Measurements from ENCODE around the gene SNTA1. TPM values are rescaled to one million over a fixed set of nuclear protein-coding genes. Genes with fewer than 3 reads are reported as not detected.
"Not testable (repeated sequence)": the region's sequence is repeated elsewhere in the genome, so short reads cannot be mapped to it uniquely, and the experiment has no call there.

The SNTA1 gene
- total RNA-seq, 4 donors from 2014 or later: 44.1 to 120 (median 95.6) TPM

- no peaks in the 10 kb centered on the region for H3K36me3 ChIP-seq
- WGBS, 2 donors: 72 to 75% methylated on average over 7 of the region's 7 CpGs
- H3K27ac ChIP-seq: peak overlapping the region in 3 of 4 donors; percentile 23 to 93 (median 83)
- TF ChIP-seq CTCF (IDR thresholded peaks at IDR 0.05) (no peak), EP300 (IDR thresholded peaks at IDR 0.05) (no peak), POLR2A (IDR thresholded peaks at IDR 0.05) (no peak)
- H3K4me1 ChIP-seq: peaks cover 0 to 44% (median 18%) of the 10 kb centered on the region in 4 donors
- H3K27me3 ChIP-seq: no peaks in the 10 kb centered on the region
- no peak overlapping the region for H3K4me3 ChIP-seq
- DNase-seq (ENCODE audit: low spot score in 2 of 2): no peak
- H3K9me3 ChIP-seq: no peaks in the 10 kb centered on the region
Observed at GRCh38 chr20:33441142-33441955, 2.2 kb downstream of the SNTA1 start.

- H3K36me3 ChIP-seq; DNase-seq (ENCODE audit: low spot score in 2 of 2); H3K27me3 ChIP-seq; H3K9me3 ChIP-seq; H3K4me3 ChIP-seq: not testable (repeated sequence)
- H3K27ac ChIP-seq: peak overlapping the region in 2 of 4 donors; percentile 83 to 93
- WGBS, 2 donors: 91 to 95% methylated on average over 7 of the region's 7 CpGs
- peaks cover 0 to 44% (median 18%) of the 10 kb centered on the region in 4 donors for H3K4me1 ChIP-seq
Observed at GRCh38 chr20:33440562-33440961, 3.0 kb downstream of the SNTA1 start.

- H3K27me3 ChIP-seq: no peaks in the 10 kb centered on the region
- peaks cover 0 to 8% (median 0%) of the 10 kb centered on the region in 3 donors for H3K36me3 ChIP-seq
- H3K27ac ChIP-seq: peak overlapping the region in 3 of 4 donors; percentile 0 to 80 (median 69)
- DNase-seq (ENCODE audit: low spot score in 2 of 2): no peak
- no peaks in the 10 kb centered on the region for H3K9me3 ChIP-seq
- WGBS, 2 donors: 76 to 83% methylated on average over 2 of the region's 2 CpGs
- H3K4me1 ChIP-seq: peaks cover 0 to 46% (median 18%) of the 10 kb centered on the region in 4 donors
- H3K4me3 ChIP-seq: no peak overlapping the region
- TF ChIP-seq EP300 (IDR thresholded peaks at IDR 0.05): no peak
- TF ChIP-seq POLR2A (IDR thresholded peaks at IDR 0.05): no peak
- TF ChIP-seq CTCF (IDR thresholded peaks at IDR 0.05): no peak
Observed at GRCh38 chr20:33438481-33438880, 5.1 kb downstream of the SNTA1 start.

GRCh38 chr20:33437141-33437911, 6.2 kb downstream of the SNTA1 start:
- no peak overlapping the region for H3K4me3 ChIP-seq
- peak; percentile 32 to 57 for DNase-seq (ENCODE audit: low spot score in 2 of 2)
- H3K36me3 ChIP-seq: peaks cover 0 to 8% (median 0%) of the 10 kb centered on the region in 3 donors
- H3K4me1 ChIP-seq: peaks cover 0 to 42% (median 19%) of the 10 kb centered on the region in 4 donors
- 61 to 64% methylated on average over 12 of the region's 12 CpGs for WGBS, 2 donors
- H3K9me3 ChIP-seq: no peaks in the 10 kb centered on the region
- TF ChIP-seq EP300 (IDR thresholded peaks at IDR 0.05): peak; percentile 42 to 82
- TF ChIP-seq CTCF (IDR thresholded peaks at IDR 0.05): no peak
- H3K27me3 ChIP-seq: no peaks in the 10 kb centered on the region
- peak overlapping the region; percentile 42 to 80 (median 64) for H3K27ac ChIP-seq

- no peak for DNase-seq (ENCODE audit: low spot score in 2 of 2)
- TF ChIP-seq POLR2A (IDR thresholded peaks at IDR 0.05): no peak
- no peak for TF ChIP-seq CTCF (IDR thresholded peaks at IDR 0.05)
- no peak for TF ChIP-seq EP300 (IDR thresholded peaks at IDR 0.05)
- Histone ChIP-seq H3K27me3 (no peaks in the 10 kb centered on the region), H3K4me3 (no peak overlapping the region), H3K9me3 (no peaks in the 10 kb centered on the region), H3K27ac (peak overlapping the region; percentile 27 to 93 (median 71)), H3K4me1 (peaks cover 0 to 36% (median 17%) of the 10 kb centered on the region in 4 donors), H3K36me3 (peaks cover 0 to 8% (median 0%) of the 10 kb centered on the region in 3 donors)
- WGBS, 2 donors: 89 to 93% methylated on average over 5 of the region's 5 CpGs
Observed at GRCh38 chr20:33434434-33434833, 9.1 kb downstream of the SNTA1 start.

Data from tibial nerve (tissue), 4 donors.